HG02610 (cell line): ENCODE results near the gene TTC1.

Experiments used
- ATAC-seq: cut with Tn5 transposase; IDR thresholded peaks from one replicate; pipeline ENCODE4 v1.9.1; 2021; ENCODE audit warnings: mild to moderate bottlenecking, moderate library complexity; ENCODE audit not compliant: unreplicated experiment

The TTC1 gene

GRCh38 chr5:160082614-160083500, 73.9 kb downstream of the TTC1 start:
- no peak for ATAC-seq

- ATAC-seq, result no peak
Observed at GRCh38 chr5:160083501-160083900, 74.6 kb downstream of the TTC1 start.

GRCh38 chr5:160084144-160084543, 75.2 kb downstream of the TTC1 start:
- ATAC-seq, result no peak

- no peak for ATAC-seq
Observed at GRCh38 chr5:160087199-160087598, 78.3 kb downstream of the TTC1 start.

- ATAC-seq, result no peak
Observed at GRCh38 chr5:160088805-160089204, 79.9 kb downstream of the TTC1 start.

- ATAC-seq, result no peak
Observed at GRCh38 chr5:160089531-160089930, 80.6 kb downstream of the TTC1 start.

- no peak for ATAC-seq
Observed at GRCh38 chr5:160090059-160090458, 81.1 kb downstream of the TTC1 start.

GRCh38 chr5:160092514-160092913, 83.6 kb downstream of the TTC1 start:
- no peak for ATAC-seq

GRCh38 chr5:160092960-160093707, 84.2 kb downstream of the TTC1 start:
- ATAC-seq, result peak; percentile 74

- no peak for ATAC-seq
Observed at GRCh38 chr5:160096178-160096577, 87.2 kb downstream of the TTC1 start.

- no peak for ATAC-seq
Observed at GRCh38 chr5:160097991-160098390, 89.1 kb downstream of the TTC1 start.

- ATAC-seq, result peak; percentile 91
Observed at GRCh38 chr5:160105686-160106360, 96.9 kb downstream of the TTC1 start.

- ATAC-seq, result no peak
Observed at GRCh38 chr5:160108124-160108523, 99.2 kb downstream of the TTC1 start.
